HL-60 (cell line): ENCODE measurements around the gene RSPH1.

Experiments used
- CTCF ChIP-seq: IDR thresholded peaks from one replicate; pipeline ENCODE4 v1.5.1; 2011; ENCODE audit warnings: low read length, control low read depth, inconsistent platforms; ENCODE audit not compliant: insufficient read depth
- GABPA ChIP-seq: IDR thresholded peaks from 2 replicates; pipeline ENCODE4 v1.6.1; 2012; ENCODE audit warnings: low read depth
- POLR2AphosphoS5 ChIP-seq: IDR thresholded peaks from 2 replicates; pipeline ENCODE4 v1.6.1; 2012; ENCODE audit warnings: low read depth
- TF ChIP-seq, protein P1 (sequence below): IDR thresholded peaks from 2 replicates; pipeline ENCODE4 v1.6.1; 2012; ENCODE audit warnings: low read depth; ENCODE audit not compliant: insufficient replicate concordance

DNA sequence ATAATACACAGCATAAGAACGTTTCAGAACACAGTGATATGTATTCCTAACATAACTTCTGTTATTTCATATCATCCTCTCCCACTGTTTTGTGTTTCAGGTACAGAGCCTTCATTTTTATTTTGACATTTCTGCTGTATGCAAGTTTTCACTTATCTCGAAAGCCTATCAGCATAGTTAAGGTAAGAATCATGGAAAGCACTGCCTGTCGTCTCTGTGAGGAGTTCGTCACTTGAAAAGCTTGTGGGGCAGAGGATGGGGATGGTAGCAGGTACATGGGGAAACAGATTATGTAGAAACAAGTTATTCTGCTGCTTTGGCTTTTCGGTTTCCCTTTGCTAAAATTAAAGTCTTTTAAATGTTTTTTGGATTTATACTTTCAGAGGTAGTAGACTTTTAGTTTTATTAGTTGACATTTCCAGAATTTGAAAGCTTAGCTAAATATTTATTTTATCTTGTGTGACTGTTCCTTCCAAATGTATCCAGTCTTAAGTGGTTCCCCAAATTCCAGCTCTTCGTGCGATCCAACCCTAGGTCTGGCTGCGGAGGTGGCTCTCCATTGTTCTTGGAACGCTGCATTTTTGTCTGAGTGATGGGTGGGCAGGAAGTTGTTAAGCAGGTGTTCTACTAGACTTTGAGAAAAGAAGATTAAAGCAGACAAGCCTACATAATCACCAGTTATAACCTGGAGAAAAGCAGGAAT, 29.8 kb upstream of the RSPH1 start:
- no peak for TF ChIP-seq CTCF
- TF ChIP-seq GABPA, result no peak
- TF ChIP-seq POLR2AphosphoS5, result no peak
- TF ChIP-seq, protein P1, sequence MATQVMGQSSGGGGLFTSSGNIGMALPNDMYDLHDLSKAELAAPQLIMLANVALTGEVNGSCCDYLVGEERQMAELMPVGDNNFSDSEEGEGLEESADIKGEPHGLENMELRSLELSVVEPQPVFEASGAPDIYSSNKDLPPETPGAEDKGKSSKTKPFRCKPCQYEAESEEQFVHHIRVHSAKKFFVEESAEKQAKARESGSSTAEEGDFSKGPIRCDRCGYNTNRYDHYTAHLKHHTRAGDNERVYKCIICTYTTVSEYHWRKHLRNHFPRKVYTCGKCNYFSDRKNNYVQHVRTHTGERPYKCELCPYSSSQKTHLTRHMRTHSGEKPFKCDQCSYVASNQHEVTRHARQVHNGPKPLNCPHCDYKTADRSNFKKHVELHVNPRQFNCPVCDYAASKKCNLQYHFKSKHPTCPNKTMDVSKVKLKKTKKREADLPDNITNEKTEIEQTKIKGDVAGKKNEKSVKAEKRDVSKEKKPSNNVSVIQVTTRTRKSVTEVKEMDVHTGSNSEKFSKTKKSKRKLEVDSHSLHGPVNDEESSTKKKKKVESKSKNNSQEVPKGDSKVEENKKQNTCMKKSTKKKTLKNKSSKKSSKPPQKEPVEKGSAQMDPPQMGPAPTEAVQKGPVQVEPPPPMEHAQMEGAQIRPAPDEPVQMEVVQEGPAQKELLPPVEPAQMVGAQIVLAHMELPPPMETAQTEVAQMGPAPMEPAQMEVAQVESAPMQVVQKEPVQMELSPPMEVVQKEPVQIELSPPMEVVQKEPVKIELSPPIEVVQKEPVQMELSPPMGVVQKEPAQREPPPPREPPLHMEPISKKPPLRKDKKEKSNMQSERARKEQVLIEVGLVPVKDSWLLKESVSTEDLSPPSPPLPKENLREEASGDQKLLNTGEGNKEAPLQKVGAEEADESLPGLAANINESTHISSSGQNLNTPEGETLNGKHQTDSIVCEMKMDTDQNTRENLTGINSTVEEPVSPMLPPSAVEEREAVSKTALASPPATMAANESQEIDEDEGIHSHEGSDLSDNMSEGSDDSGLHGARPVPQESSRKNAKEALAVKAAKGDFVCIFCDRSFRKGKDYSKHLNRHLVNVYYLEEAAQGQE, result no peak
